NCI-H460 (cell line): ENCODE data around the gene ADAMTS16. TPM values are rescaled to one million over a fixed set of nuclear protein-coding genes. Genes with fewer than 3 reads are reported as not detected.

Source experiments
- DNase-seq: peaks from one replicate; pipeline ENCODE4 v3.0.0-alpha.2; 2016; ENCODE audit warnings: low read depth; ENCODE audit errors: extremely low read depth
- small RNA-seq, 2 experiments: library from RNA; depleted of rRNA; stranded (forward); fragments of <200 nt; gene quantifications; one replicate each; pipeline ENCODE3, GENCODE V24; 2014
- total RNA-seq: library from RNA; depleted of rRNA; stranded (reverse); fragments of >200 nt; shearing (Covaris generic); gene quantifications from 2 replicates; pipeline ENCODE4 v1.2.3, GENCODE V29; 2014

The ADAMTS16 gene
- total RNA-seq, 1 experiment from 2014 or later: not detected

- no peak for DNase-seq
Measured at GRCh38 chr5:5364932-5365331, 224.8 kb downstream of the ADAMTS16 start.

- DNase-seq: no peak
Measured at GRCh38 chr5:5367739-5368138, 227.6 kb downstream of the ADAMTS16 start.

- DNase-seq: no peak
Measured at GRCh38 chr5:5369051-5369605, 229.0 kb downstream of the ADAMTS16 start.

Small RNA genes lying within 50 kb of the gene (small RNA-seq; reads per million reads assigned to genes)
- 0 reads per million in 2 experiments for gene RN7SKP73
